GM23338 (cell line): Measurements from ENCODE around the gene SERPINE2. TPM values are rescaled to one million over a fixed set of nuclear protein-coding genes. Genes with fewer than 3 reads are reported as not detected.
A peak's percentile ranks its signal among the peaks of the same experiment; 100 is the strongest.

Experiments used
- ATAC-seq: fragments of 200-7000 bp; cut with Tn5 transposase; 3 replicates; pipeline ENCODE4 v1.9.1; 2020
- DNase-seq: peaks from one replicate; pipeline ENCODE4 v3.0.0-alpha.2; 2015; ENCODE audit warnings: low spot score
- H2AFZ ChIP-seq: fragments of 200-600 bp; sonication (generic); 2 replicates; pipeline ENCODE4 v1.8.0; 2016; ENCODE audit warnings: antibody characterized with exemption, mild to moderate bottlenecking, moderate library complexity
- H3F3A ChIP-seq: fragments of 200-600 bp; sonication (generic); replicated peaks from 2 replicates; pipeline ENCODE4 v1.8.0; 2017; ENCODE audit warnings: antibody characterized with exemption, mixed run types, low read depth
- H3K27ac ChIP-seq: fragments of 200-600 bp; sonication (generic); 2 replicates; pipeline ENCODE4 v1.6.1; 2016; ENCODE audit warnings: low read depth
- H3K27me3 ChIP-seq: fragments of 200-600 bp; sonication (generic); 2 replicates; pipeline ENCODE4 v1.8.0; 2016; ENCODE audit warnings: mild to moderate bottlenecking, mixed run types, moderate library complexity; ENCODE audit not compliant: insufficient read depth
- H3K36me3 ChIP-seq: fragments of 200-600 bp; sonication (generic); 2 replicates; pipeline ENCODE4 v1.8.0; 2016; ENCODE audit warnings: mild to moderate bottlenecking; ENCODE audit not compliant: insufficient read depth
- H3K4me1 ChIP-seq: fragments of 200-600 bp; sonication (generic); 2 replicates; pipeline ENCODE4 v1.8.0; 2016; ENCODE audit warnings: mild to moderate bottlenecking, moderate library complexity; ENCODE audit not compliant: insufficient read depth
- H3K4me2 ChIP-seq: fragments of 200-600 bp; sonication (generic); 2 replicates; pipeline ENCODE4 v1.7.1; 2017; ENCODE audit warnings: mixed run types
- H3K4me3 ChIP-seq: fragments of 200-600 bp; sonication (generic); 2 replicates; pipeline ENCODE4 v1.6.1; 2016; ENCODE audit warnings: mixed run types
- H3K79me2 ChIP-seq: fragments of 200-600 bp; sonication (generic); replicated peaks from 2 replicates; pipeline ENCODE4 v1.8.0; 2017; ENCODE audit warnings: mild to moderate bottlenecking; ENCODE audit not compliant: insufficient read depth
- H3K9me2 ChIP-seq: fragments of 200-600 bp; sonication (generic); 2 replicates; pipeline ENCODE4 v1.8.0; 2017; ENCODE audit not compliant: insufficient read depth
- H4K20me1 ChIP-seq: fragments of 200-600 bp; sonication (generic); replicated peaks from 2 replicates; pipeline ENCODE4 v1.8.0; 2017; ENCODE audit warnings: mild to moderate bottlenecking; ENCODE audit not compliant: insufficient read depth
- H3K27ac Mint-ChIP-seq: 2 replicates; pipeline ENCODE4 v1.8.0; 2020; ENCODE audit warnings: inconsistent platforms, mild to moderate bottlenecking, moderate library complexity, mixed read lengths
- H3K27me3 Mint-ChIP-seq: 3 replicates; pipeline ENCODE4 v1.8.0; 2022; ENCODE audit warnings: low read depth, mild to moderate bottlenecking, moderate library complexity, mixed read lengths, inconsistent platforms; ENCODE audit not compliant: insufficient read depth, poor library complexity
- H3K36me3 Mint-ChIP-seq: 3 replicates; pipeline ENCODE4 v1.8.0; 2021; ENCODE audit warnings: low read depth, mild to moderate bottlenecking, inconsistent platforms, moderate library complexity, mixed read lengths
- H3K4me1 Mint-ChIP-seq: 3 replicates; pipeline ENCODE4 v1.8.0; 2020; ENCODE audit warnings: mild to moderate bottlenecking, inconsistent platforms, mixed read lengths
- H3K4me3 Mint-ChIP-seq: 3 replicates; pipeline ENCODE4 v1.8.0; 2021; ENCODE audit warnings: moderate library complexity, mild to moderate bottlenecking, inconsistent platforms, mixed read lengths
- H3K9me3 Mint-ChIP-seq: 3 replicates; pipeline ENCODE4 v1.8.0; 2020; ENCODE audit warnings: moderate library complexity, mild to moderate bottlenecking, inconsistent platforms, mixed read lengths
- CTCF ChIP-seq, 2 experiments: fragments of 200-600 bp in 1 of 2; sonication (generic) in 1 of 2; conservative IDR thresholded peaks; 2 replicates each; pipeline versions ENCODE4 v1.5.1 to v1.6.1; 2016 to 2017; ENCODE audit warnings: antibody characterized with exemption in 2 of 2, low read depth in 2 of 2, mild to moderate bottlenecking in 2 of 2, moderate library complexity in 1 of 2
- EZH2 ChIP-seq: fragments of 200-600 bp; sonication (generic); IDR thresholded peaks from one replicate; pipeline ENCODE4 v1.8.0; 2017; ENCODE audit warnings: antibody characterized with exemption, mild to moderate bottlenecking, low read depth; ENCODE audit not compliant: unreplicated experiment
- JUNB ChIP-seq: IDR thresholded peaks from one replicate; pipeline ENCODE4 v1.6.1; 2016; ENCODE audit warnings: antibody characterized with exemption; ENCODE audit not compliant: unreplicated experiment
- NANOG ChIP-seq: IDR thresholded peaks from 2 replicates; pipeline ENCODE4 v1.6.1; 2016; ENCODE audit warnings: antibody characterized with exemption, borderline replicate concordance
- POLR2AphosphoS5 ChIP-seq: IDR thresholded peaks from 2 replicates; pipeline ENCODE4 v1.6.1; 2016; ENCODE audit warnings: antibody characterized with exemption, low read depth
- STAT1 ChIP-seq: IDR thresholded peaks from one replicate; pipeline ENCODE4 v1.6.1; 2016; ENCODE audit warnings: antibody characterized with exemption; ENCODE audit not compliant: unreplicated experiment
- ZNF114 ChIP-seq: fragments of 250-450 bp; sonication (Bioruptor Pico); IDR thresholded peaks from 2 replicates; pipeline ENCODE4 v1.5.0; 2020; ENCODE audit warnings: mild to moderate bottlenecking, moderate library complexity
- ZNF462 ChIP-seq: fragments of 250-450 bp; sonication (Bioruptor Pico); IDR thresholded peaks from 2 replicates; pipeline ENCODE4 v1.5.0; 2020; ENCODE audit warnings: mild to moderate bottlenecking, moderate library complexity
- polyA plus RNA-seq: library from polyadenylated mRNA; unstranded; fragments of >200 nt; fragmentation: Nextera tagmentation; extraction: Ambion mirVana; gene quantifications from 2 replicates; pipeline ENCODE4 v1.2.1, GENCODE V29; 2016
- total RNA-seq: library from RNA; depleted of rRNA; stranded (reverse); fragments of >200 nt; shearing (Covaris generic); gene quantifications from 2 replicates; pipeline ENCODE4 v1.2.3, GENCODE V29; 2014

SERPINE2 gene
- total and polyA plus RNA-seq, 2 experiments from 2014 or later: 38.6 to 44.2 TPM

GRCh38 chr2:223970343-223971128 is 68.5 kb downstream of the SERPINE2 start:
- Histone ChIP-seq H3K9me2 (no peaks in the 10 kb centered on the region), H3K4me1 (no peaks in the 10 kb centered on the region), H3K27me3 (no peaks in the 10 kb centered on the region), H2AFZ (no peak overlapping the region), H3K36me3 (peaks cover 24% of the 10 kb centered on the region; the same call in 1 of the 2 replicates), H3K79me2 (peaks cover under 1% of the 10 kb centered on the region; the same call in 1 of the 2 replicates), H4K20me1 (no peaks in the 10 kb centered on the region; the same call in 1 of the 2 replicates), H3K27ac (no peak overlapping the region), H3F3A (no peaks in the 10 kb centered on the region), H3K4me2 (no peak overlapping the region), H3K4me3 (no peak overlapping the region)
- no peak for TF ChIP-seq POLR2AphosphoS5
- TF ChIP-seq CTCF (conservative IDR thresholded peaks at IDR 0.05; ENCODE audit: low read depth in 2 of 2): peak; percentile 90 to 99
- DNase-seq (peak; percentile 79), ATAC-seq (peak; percentile 66)
- no peaks in the 10 kb centered on the region for H3K9me3 Mint-ChIP-seq
- H3K4me3 Mint-ChIP-seq: no peak overlapping the region
- H3K27me3 Mint-ChIP-seq: peaks cover 3% of the 10 kb centered on the region
- H3K4me1 Mint-ChIP-seq: peaks cover 15% of the 10 kb centered on the region; the same call in 2 of the 3 replicates
- H3K36me3 Mint-ChIP-seq: peaks cover 21% of the 10 kb centered on the region; the same call in 2 of the 3 replicates
- no peak overlapping the region for H3K27ac Mint-ChIP-seq

- peaks cover 15% of the 10 kb centered on the region; the same call in 2 of the 3 replicates for H3K4me1 Mint-ChIP-seq
- Histone ChIP-seq H3K9me2 (no peaks in the 10 kb centered on the region), H3K4me2 (no peak overlapping the region), H3K4me3 (no peak overlapping the region), H3K4me1 (no peaks in the 10 kb centered on the region), H3F3A (no peaks in the 10 kb centered on the region), H3K79me2 (peaks cover 8% of the 10 kb centered on the region; the same call in 1 of the 2 replicates), H2AFZ (no peak overlapping the region), H3K27ac (no peak overlapping the region), H3K27me3 (no peaks in the 10 kb centered on the region), H3K36me3 (peaks cover 30% of the 10 kb centered on the region; the same call in 1 of the 2 replicates), H4K20me1 (no peaks in the 10 kb centered on the region; the same call in 1 of the 2 replicates)
- peaks cover 3% of the 10 kb centered on the region for H3K27me3 Mint-ChIP-seq
- H3K9me3 Mint-ChIP-seq: no peaks in the 10 kb centered on the region
- TF ChIP-seq EZH2 (no peak), CTCF (conservative IDR thresholded peaks at IDR 0.05; ENCODE audit: low read depth in 2 of 2) (no peak), POLR2AphosphoS5 (no peak), ZNF114 (CRISPR knock-in tag) (no peak), NANOG (no peak), JUNB (no peak), STAT1 (no peak), ZNF462 (no peak)
- H3K27ac Mint-ChIP-seq: no peak overlapping the region
- no peak overlapping the region for H3K4me3 Mint-ChIP-seq
- no peak for ATAC-seq
- H3K36me3 Mint-ChIP-seq: peaks cover 21% of the 10 kb centered on the region; the same call in 2 of the 3 replicates
- no peak for DNase-seq
These were observed 69.2 kb downstream of the SERPINE2 start for GRCh38 chr2:223969856-223970255.
